IMR-90 (cell line): ENCODE measurements around the gene ZC3H7B. TPM values are rescaled to one million over a fixed set of nuclear protein-coding genes. Genes with fewer than 3 reads are reported as not detected.

ENCODE experiments used
- ATAC-seq: fragments of 200-7000 bp; cut with Tn5 transposase; 2 replicates; pipeline ENCODE4 v1.9.1; 2020; ENCODE audit warnings: low read depth, mild to moderate bottlenecking, moderate library complexity
- BruUV-seq: library from RNA; stranded (reverse); fragments of 400-500 nt; replicated peaks from 2 replicates; lab custom pipeline; 2021; lab: Mats Ljungman, UMichigan
- CTCF ChIA-PET: fragments of 300-600 bp; formaldehyde crosslinking; extraction: SDS; loops from one replicate; lab custom pipeline; 2021; ENCODE audit warnings: antibody characterized with exemption; lab: Yijun Ruan, JAX
- POLR2A ChIA-PET: fragments of 300-600 bp; sonication (Branson Sonifier 250); formaldehyde crosslinking; loops from one replicate; lab custom pipeline; 2022; ENCODE audit warnings: antibody characterized with exemption; ENCODE audit not compliant: unreplicated experiment; lab: Charles Lee
- DNase-seq: peaks from one replicate; pipeline ENCODE4 v3.0.0; 2013
- H2AFZ ChIP-seq: replicated peaks from 2 replicates; pipeline ENCODE3; 2013; ENCODE audit warnings: low read length, mild to moderate bottlenecking; ENCODE audit not compliant: poor library complexity
- H2AK5ac ChIP-seq: 2 replicates; pipeline ENCODE4 v1.6.1; 2013; ENCODE audit warnings: low read depth, low read length, inconsistent platforms
- H2AK9ac ChIP-seq: replicated peaks from 2 replicates; pipeline ENCODE3; 2013; ENCODE audit warnings: mild to moderate bottlenecking, low read depth, low read length, moderate library complexity; ENCODE audit not compliant: poor library complexity
- H2BK120ac ChIP-seq: 2 replicates; pipeline ENCODE4 v1.6.1; 2013; ENCODE audit warnings: low read depth, low read length, inconsistent platforms
- H2BK15ac ChIP-seq: 3 replicates; pipeline ENCODE4 v1.6.1; 2013; ENCODE audit warnings: low read depth, low read length, inconsistent platforms
- H2BK20ac ChIP-seq: 2 replicates; pipeline ENCODE4 v1.6.1; 2013; ENCODE audit warnings: low read depth, mild to moderate bottlenecking, inconsistent platforms, low read length, moderate library complexity
- H2BK5ac ChIP-seq: 2 replicates; pipeline ENCODE4 v1.6.1; 2013; ENCODE audit warnings: mild to moderate bottlenecking, low read depth, low read length, inconsistent platforms; ENCODE audit not compliant: poor library complexity, severe bottlenecking
- H3K14ac ChIP-seq: replicated peaks from 2 replicates; pipeline ENCODE4 v1.6.1; 2013; ENCODE audit warnings: low read depth, low read length, inconsistent platforms
- H3K18ac ChIP-seq: 2 replicates; pipeline ENCODE4 v1.6.1; 2013; ENCODE audit warnings: low read depth, low read length, control low read depth
- H3K23ac ChIP-seq: 2 replicates; pipeline ENCODE4 v1.6.1; 2013; ENCODE audit warnings: low read depth, low read length, inconsistent platforms
- H3K27ac ChIP-seq: 2 replicates; pipeline ENCODE4 v1.5.1; 2013; ENCODE audit warnings: mild to moderate bottlenecking, control low read depth, low read length; ENCODE audit not compliant: insufficient read depth
- H3K27me3 ChIP-seq: 2 replicates; pipeline ENCODE4 v1.6.1; 2013; ENCODE audit warnings: low read length; ENCODE audit not compliant: control insufficient read depth, insufficient read depth
- H3K36me3 ChIP-seq: 2 replicates; pipeline ENCODE4 v1.6.1; 2013; ENCODE audit warnings: low read length, mixed read lengths; ENCODE audit not compliant: control insufficient read depth, insufficient read depth
- H3K4ac ChIP-seq: 2 replicates; pipeline ENCODE4 v1.6.1; 2013; ENCODE audit warnings: low read depth, low read length, inconsistent platforms
- H3K4me1 ChIP-seq: 2 replicates; pipeline ENCODE4 v1.6.1; 2013; ENCODE audit warnings: low read length, mixed read lengths; ENCODE audit not compliant: control insufficient read depth, insufficient read depth
- H3K4me2 ChIP-seq: 2 replicates; pipeline ENCODE4 v1.6.1; 2013; ENCODE audit warnings: low read depth, mild to moderate bottlenecking, control low read depth, low read length, moderate library complexity
- H3K4me3 ChIP-seq: 2 replicates; pipeline ENCODE4 v1.5.1; 2013; ENCODE audit warnings: low read depth, mild to moderate bottlenecking, control low read depth, low read length, moderate library complexity; ENCODE audit not compliant: insufficient read depth
- H3K56ac ChIP-seq: 2 replicates; pipeline ENCODE4 v1.6.1; 2013; ENCODE audit warnings: low read length, inconsistent platforms; ENCODE audit not compliant: insufficient read depth; ENCODE audit errors: extremely low read depth
- H3K79me1 ChIP-seq, 2 experiments: 2 replicates each; pipeline ENCODE4 v1.6.1; 2013; ENCODE audit warnings: low read length in 2 of 2, inconsistent platforms in 1 of 2, low read depth in 1 of 2
- H3K9ac ChIP-seq: 2 replicates; pipeline ENCODE4 v1.6.1; 2013; ENCODE audit warnings: low read depth, low read length, control low read depth
- H3K9me1 ChIP-seq: 2 replicates; pipeline ENCODE4 v1.6.1; 2013; ENCODE audit warnings: low read length, inconsistent platforms; ENCODE audit not compliant: insufficient read depth
- H3K9me3 ChIP-seq: 2 replicates; pipeline ENCODE4 v1.6.1; 2013; ENCODE audit warnings: low read length; ENCODE audit not compliant: control insufficient read depth, insufficient read depth
- H4K20me1 ChIP-seq: 2 replicates; pipeline ENCODE4 v1.6.1; 2013; ENCODE audit warnings: low read length, inconsistent platforms; ENCODE audit not compliant: insufficient read depth
- H4K5ac ChIP-seq: 2 replicates; pipeline ENCODE4 v1.6.1; 2013; ENCODE audit warnings: mild to moderate bottlenecking, low read depth, low read length, control low read depth
- H4K8ac ChIP-seq, 2 experiments: 2 replicates each; pipeline ENCODE4 v1.6.1; 2013; ENCODE audit warnings: low read depth in 2 of 2, low read length in 2 of 2, control low read depth in 1 of 2, inconsistent platforms in 1 of 2
- H4K91ac ChIP-seq: 2 replicates; pipeline ENCODE4 v1.6.1; 2013; ENCODE audit warnings: low read depth, low read length, inconsistent platforms; ENCODE audit not compliant: insufficient read depth
- CEBPB ChIP-seq: IDR thresholded peaks from 2 replicates; pipeline ENCODE4 v1.6.1; 2012; ENCODE audit warnings: low read depth, low read length, improper control_type of control experiment
- CHD1 ChIP-seq: IDR thresholded peaks from 2 replicates; pipeline ENCODE4 v1.6.1; 2012; ENCODE audit warnings: low read depth, low read length, improper control_type of control experiment
- CTCF ChIP-seq: conservative IDR thresholded peaks from 2 replicates; pipeline ENCODE4 v1.5.1; 2012; ENCODE audit warnings: mild to moderate bottlenecking, low read depth, low read length, improper control_type of control experiment
- ELK1 ChIP-seq: fragments of 150-350 bp; IDR thresholded peaks from 2 replicates; pipeline ENCODE4 v1.6.1; 2016; ENCODE audit warnings: low read depth, mild to moderate bottlenecking, low read length, moderate library complexity, borderline replicate concordance
- FOS ChIP-seq: fragments of 150-350 bp; IDR thresholded peaks from 2 replicates; pipeline ENCODE4 v1.6.1; 2016; ENCODE audit warnings: low read depth, low read length
- MAFK ChIP-seq: IDR thresholded peaks from 2 replicates; pipeline ENCODE4 v1.6.1; 2012; ENCODE audit warnings: low read depth, low read length, improper control_type of control experiment
- MAZ ChIP-seq: IDR thresholded peaks from 2 replicates; pipeline ENCODE4 v1.6.1; 2012; ENCODE audit warnings: low read depth, mild to moderate bottlenecking, low read length, improper control_type of control experiment, moderate library complexity, borderline replicate concordance
- MXI1 ChIP-seq: IDR thresholded peaks from 2 replicates; pipeline ENCODE4 v1.6.1; 2012; ENCODE audit warnings: low read depth, mild to moderate bottlenecking, low read length, moderate library complexity, borderline replicate concordance
- NFE2L2 ChIP-seq: fragments of 150-350 bp; IDR thresholded peaks from 2 replicates; pipeline ENCODE4 v1.6.1; 2016; ENCODE audit warnings: low read depth, mild to moderate bottlenecking, low read length
- POLR2A ChIP-seq: IDR thresholded peaks from 2 replicates; pipeline ENCODE4 v1.6.1; 2012; ENCODE audit warnings: mild to moderate bottlenecking, low read depth, low read length
- RCOR1 ChIP-seq: IDR thresholded peaks from 2 replicates; pipeline ENCODE4 v1.6.1; 2012; ENCODE audit warnings: mild to moderate bottlenecking, low read length, improper control_type of control experiment; ENCODE audit not compliant: insufficient replicate concordance
- SMC3 ChIP-seq: fragments of 150-350 bp; IDR thresholded peaks from 2 replicates; pipeline ENCODE4 v1.6.1; 2016; ENCODE audit warnings: low read depth, mild to moderate bottlenecking, antibody characterized with exemption, low read length, moderate library complexity
- USF2 ChIP-seq: fragments of 150-350 bp; IDR thresholded peaks from 2 replicates; pipeline ENCODE4 v1.6.1; 2017; ENCODE audit warnings: mild to moderate bottlenecking, antibody characterized with exemption, low read length, low read depth
- WGBS, 2 experiments: methylation state at CpG; one replicate each; pipeline versions ENCODE4 v1.1.5 to v1.1.7; 2013; ENCODE audit warnings: missing lambda C conversion rate in 2 of 2; ENCODE audit not compliant: insufficient read length in 1 of 2; ENCODE audit errors: extremely low coverage in 2 of 2; 5-methylcytosine and 5-hydroxymethylcytosine counted together
- dilution Hi-C: fragments of 300-500 bp; cut with HindIII; formaldehyde crosslinking; loops from one replicate; pipeline ENCODE4 v1.14.3; 2018; ENCODE audit warnings: low sequenced_read_pairs; ENCODE audit not compliant: unreplicated experiment
- in situ Hi-C: fragments of 300-500 bp; cut with MboI; formaldehyde crosslinking; loops from 3 replicates; pipeline ENCODE4 v1.14.3; 2019; ENCODE audit warnings: low sequenced_read_pairs, inconsistent platforms, mixed read lengths
- intact Hi-C: fragments of 100-400 bp; cut with micrococcal nuclease; formaldehyde crosslinking; loops from 2 replicates; pipeline ENCODE4 v1.10.0; 2022
- polyA plus RNA-seq, 3 experiments: library from polyadenylated mRNA; depleted of rRNA; stranded (reverse); fragments of >200 nt; gene quantifications; 2 replicates each; pipeline ENCODE4 v1.2.3, GENCODE V29; 2012; ENCODE audit warnings: low replicate concordance in 1 of 3
- total RNA-seq: library from RNA; depleted of rRNA; stranded (reverse); fragments of >200 nt; gene quantifications from 2 replicates; pipeline ENCODE4 v1.2.3, GENCODE V29; 2012

Gene ZC3H7B
- total and polyA plus RNA-seq, 2 of the 4 experiments (the other 2 are of a cell fraction), result 37.6 to 72.3 TPM

- Histone ChIP-seq H2BK20ac (no peak overlapping the region), H4K8ac (no peak overlapping the region), H3K36me3 (peaks cover 29% of the 10 kb centered on the region), H2BK5ac (no peak overlapping the region), H4K20me1 (peaks cover 15% of the 10 kb centered on the region; the same call in 1 of the 2 replicates), H3K9ac (no peak overlapping the region), H3K27me3 (no peaks in the 10 kb centered on the region), H2AK9ac (no peak overlapping the region), H3K27ac (no peak overlapping the region), H3K14ac (no peak overlapping the region), H3K23ac (no peak overlapping the region), H2AK5ac (no peak overlapping the region), H3K4ac (no peak overlapping the region), H4K5ac (no peak overlapping the region), H3K4me3 (no peak overlapping the region), H3K79me1 (peaks cover 0 to 10% of the 10 kb centered on the region in 2 experiments; a peak in 1 of 4 replicates), H4K91ac (no peak overlapping the region), H2AFZ (no peak overlapping the region), H3K9me1 (peaks cover 4% of the 10 kb centered on the region), H3K56ac (no peak overlapping the region), H3K4me1 (peaks cover 8% of the 10 kb centered on the region), H3K9me3 (peaks cover 2% of the 10 kb centered on the region; the same call in 1 of the 2 replicates), H2BK120ac (no peak overlapping the region), H2BK15ac (no peak overlapping the region), H3K18ac (no peak overlapping the region), H3K4me2 (no peak overlapping the region)
- ATAC-seq, result no peak
- TF ChIP-seq FOS (no peak), CEBPB (no peak), MAZ (no peak), POLR2A (no peak), CTCF (no peak), ELK1 (no peak), SMC3 (no peak), CHD1 (no peak), NFE2L2 (no peak), USF2 (no peak), MXI1 (no peak), RCOR1 (no peak), MAFK (no peak)
- WGBS, 2 experiments, result no CpG with 5 or more reads among the region's 5 CpGs
- no peak for DNase-seq
- in situ Hi-C loops (no loop called here), dilution Hi-C loops (no loop called here), intact Hi-C loops (no loop called here)
- ChIA-PET CTCF (no interaction called here), POLR2A (no interaction called here)
- BruUV-seq, result no TSS peak
These were observed 61.3 kb downstream of the ZC3H7B start for GRCh38 chr22:41362615-41363014.
